ENCODE results near the gene TMEM182.

DNA sequence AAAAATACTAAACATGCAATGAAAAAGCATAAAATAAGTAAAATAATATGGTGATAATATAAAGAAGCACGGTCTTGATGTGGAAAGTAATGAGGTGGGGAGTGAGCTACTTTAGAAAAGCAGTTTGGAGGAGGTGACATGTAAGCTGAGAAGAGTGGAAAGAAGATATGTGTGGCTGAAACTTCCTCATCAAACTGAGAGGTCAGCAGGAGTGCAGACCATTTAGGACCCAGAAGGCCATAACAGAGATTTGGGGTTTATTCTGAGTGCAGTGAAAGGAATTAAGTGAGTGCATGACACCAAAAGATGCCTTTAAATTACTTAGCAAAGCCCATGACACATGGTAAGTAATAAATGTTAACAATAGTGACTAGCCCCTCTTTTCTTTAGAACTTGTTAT lies 24.4 kb upstream of the TMEM182 start:
- TF ChIP-seq, protein P1, sequence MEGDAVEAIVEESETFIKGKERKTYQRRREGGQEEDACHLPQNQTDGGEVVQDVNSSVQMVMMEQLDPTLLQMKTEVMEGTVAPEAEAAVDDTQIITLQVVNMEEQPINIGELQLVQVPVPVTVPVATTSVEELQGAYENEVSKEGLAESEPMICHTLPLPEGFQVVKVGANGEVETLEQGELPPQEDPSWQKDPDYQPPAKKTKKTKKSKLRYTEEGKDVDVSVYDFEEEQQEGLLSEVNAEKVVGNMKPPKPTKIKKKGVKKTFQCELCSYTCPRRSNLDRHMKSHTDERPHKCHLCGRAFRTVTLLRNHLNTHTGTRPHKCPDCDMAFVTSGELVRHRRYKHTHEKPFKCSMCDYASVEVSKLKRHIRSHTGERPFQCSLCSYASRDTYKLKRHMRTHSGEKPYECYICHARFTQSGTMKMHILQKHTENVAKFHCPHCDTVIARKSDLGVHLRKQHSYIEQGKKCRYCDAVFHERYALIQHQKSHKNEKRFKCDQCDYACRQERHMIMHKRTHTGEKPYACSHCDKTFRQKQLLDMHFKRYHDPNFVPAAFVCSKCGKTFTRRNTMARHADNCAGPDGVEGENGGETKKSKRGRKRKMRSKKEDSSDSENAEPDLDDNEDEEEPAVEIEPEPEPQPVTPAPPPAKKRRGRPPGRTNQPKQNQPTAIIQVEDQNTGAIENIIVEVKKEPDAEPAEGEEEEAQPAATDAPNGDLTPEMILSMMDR (IDR thresholded peaks at IDR 0.05) = no peak
- TF ChIP-seq POLR2A (IDR thresholded peaks at IDR 0.05) (no peak), EP300 (IDR thresholded peaks at IDR 0.05) (no peak)

Measured in tibial nerve (tissue), 4 donors.